Lung (tissue), 12 donors: ENCODE data around the gene ANXA3. TPM values are rescaled to one million over a fixed set of nuclear protein-coding genes. Genes with fewer than 3 reads are reported as not detected.

Experiments used
- ATAC-seq: fragments of 200-7000 bp; cut with Tn5 transposase; one replicate; pipeline ENCODE4 v1.9.1; 2020; ENCODE audit warnings: moderate number of reproducible peaks; ENCODE audit not compliant: insufficient read depth, low FRiP score
- DNase-seq, 3 donors: peaks; one replicate each; pipeline ENCODE4 v3.0.0-alpha.2; 2013 to 2017
- H3K27ac ChIP-seq, 2 donors: one replicate each; pipeline ENCODE4 v1.5.1; 2013; ENCODE audit warnings: mild to moderate bottlenecking in 2 of 2, moderate library complexity in 2 of 2, control low read depth in 1 of 2, inconsistent platforms in 1 of 2, low read depth in 1 of 2, low read length in 1 of 2
- H3K27me3 ChIP-seq, 3 donors: one replicate each; pipeline ENCODE4 v1.5.1; 2013; ENCODE audit warnings: low read length in 2 of 3; ENCODE audit not compliant: control insufficient read depth in 3 of 3, insufficient read depth in 3 of 3
- H3K36me3 ChIP-seq, 4 donors: one replicate each; pipeline ENCODE4 v1.5.1; 2013; ENCODE audit warnings: low read length in 4 of 4, mild to moderate bottlenecking in 1 of 4, moderate library complexity in 1 of 4; ENCODE audit not compliant: control insufficient read depth in 4 of 4, insufficient read depth in 4 of 4
- H3K4me1 ChIP-seq, 5 donors: one replicate each; pipeline ENCODE4 v1.5.1; 2013; ENCODE audit warnings: low read length in 5 of 5, mild to moderate bottlenecking in 2 of 5, moderate library complexity in 1 of 5; ENCODE audit not compliant: control insufficient read depth in 5 of 5, insufficient read depth in 5 of 5
- H3K4me3 ChIP-seq: one replicate; pipeline ENCODE4 v1.5.1; 2013; ENCODE audit warnings: mild to moderate bottlenecking, control low read depth, moderate library complexity
- H3K9ac ChIP-seq, 2 donors: one replicate each; pipeline ENCODE4 v1.5.1; 2013; ENCODE audit warnings: low read length in 2 of 2, control low read depth in 1 of 2; ENCODE audit not compliant: insufficient read depth in 1 of 2
- H3K9me3 ChIP-seq, 4 donors: one replicate each; pipeline ENCODE4 v1.5.1; 2013; ENCODE audit warnings: low read length in 3 of 4, mild to moderate bottlenecking in 1 of 4, moderate library complexity in 1 of 4; ENCODE audit not compliant: control insufficient read depth in 4 of 4, insufficient read depth in 3 of 4
- CTCF ChIP-seq: IDR thresholded peaks from 2 replicates; pipeline ENCODE4 v1.5.1; 2012; ENCODE audit warnings: mild to moderate bottlenecking; ENCODE audit errors: control extremely low read depth, extremely low read depth
- WGBS, 2 donors: extraction: QIAGEN DNeasy Blood & Tissue Kit; methylation state at CpG; one replicate each; pipeline ENCODE4 v1.1.7; 2013; 5-methylcytosine and 5-hydroxymethylcytosine counted together
- polyA plus RNA-seq, 2 donors: library from polyadenylated mRNA; stranded (reverse); fragments of 200-250 nt; gene quantifications; one replicate each; pipeline ENCODE4 v1.2.1, GENCODE V29; 2013
- total RNA-seq, 2 donors: library from RNA; depleted of rRNA in 1 of 2; stranded (reverse); fragments of >200 nt in 1 of 2; gene quantifications; one replicate each; pipeline ENCODE4 v1.2.1, GENCODE V29; 2014 to 2021
- donor health status: control.
- donor health status: control.
- donor health status: Bipolar disorder and iron deficiency.
- donor health status: healthy.
- donor health status: DM: yes; HTN: yes; CAD: no.

The ANXA3 gene
- total and polyA plus RNA-seq, 4 donors, result 84.1 to 244 (median 156) TPM

- no peak for ATAC-seq
- H3K36me3 ChIP-seq, result peaks cover 0 to 10% (median 0%) of the 10 kb centered on the region in 4 donors
- H3K4me1 ChIP-seq, result peaks cover 0 to 3% (median 0%) of the 10 kb centered on the region in 5 donors
- TF ChIP-seq CTCF, result no peak
- no peaks in the 10 kb centered on the region for H3K9me3 ChIP-seq
- H3K9ac ChIP-seq, result no peak overlapping the region
- no peak overlapping the region for H3K4me3 ChIP-seq
- WGBS, 2 donors, result 92 to 97% methylated on average over 2 of the region's 2 CpGs
- no peak for DNase-seq
- no peak overlapping the region for H3K27ac ChIP-seq
- H3K27me3 ChIP-seq, result no peaks in the 10 kb centered on the region
Measured at GRCh38 chr4:78604988-78605387, 53.4 kb downstream of the ANXA3 start.

GRCh38 chr4:78606035-78606434 is 54.5 kb downstream of the ANXA3 start:
- H3K4me3 ChIP-seq, result no peak overlapping the region
- DNase-seq, result no peak
- peaks cover 0 to 10% (median 0%) of the 10 kb centered on the region in 4 donors for H3K36me3 ChIP-seq
- no peak overlapping the region for H3K27ac ChIP-seq
- no peaks in the 10 kb centered on the region for H3K27me3 ChIP-seq
- WGBS, 2 donors, result 97 to 100% methylated on average over 3 of the region's 3 CpGs
- H3K4me1 ChIP-seq, result peaks cover 0 to 3% (median 0%) of the 10 kb centered on the region in 5 donors
- TF ChIP-seq CTCF, result no peak
- no peak overlapping the region for H3K9ac ChIP-seq
- H3K9me3 ChIP-seq, result no peaks in the 10 kb centered on the region
- ATAC-seq, result no peak

GRCh38 chr4:78606530-78607095 is 55.0 kb downstream of the ANXA3 start:
- H3K9ac ChIP-seq, result no peak overlapping the region
- H3K4me3 ChIP-seq, result no peak overlapping the region
- no peak for ATAC-seq
- H3K4me1 ChIP-seq, result peaks cover 0 to 3% (median 0%) of the 10 kb centered on the region in 5 donors
- no peak for TF ChIP-seq CTCF
- WGBS, 2 donors, result 95 to 97% methylated on average over 1 of the region's 1 CpG
- no peak for DNase-seq
- no peak overlapping the region for H3K27ac ChIP-seq
- peaks cover 0 to 10% (median 0%) of the 10 kb centered on the region in 4 donors for H3K36me3 ChIP-seq
- H3K9me3 ChIP-seq, result no peaks in the 10 kb centered on the region
- no peaks in the 10 kb centered on the region for H3K27me3 ChIP-seq

- DNase-seq, result no peak
- Histone ChIP-seq H3K9ac (no peak overlapping the region), H3K4me3 (no peak overlapping the region), H3K4me1 (peaks cover 0 to 3% (median 0%) of the 10 kb centered on the region in 5 donors), H3K27me3 (no peaks in the 10 kb centered on the region), H3K9me3 (no peaks in the 10 kb centered on the region), H3K27ac (no peak overlapping the region), H3K36me3 (peaks cover 0 to 6% (median 0%) of the 10 kb centered on the region in 4 donors)
- TF ChIP-seq CTCF, result no peak
- no peak for ATAC-seq
- 87 to 93% methylated on average over 4 of the region's 4 CpGs for WGBS, 2 donors
Measured at GRCh38 chr4:78608684-78609083, 57.1 kb downstream of the ANXA3 start.
